K562 (cell line): ENCODE measurements around the gene STX11. TPM values are rescaled to one million over a fixed set of nuclear protein-coding genes. Genes with fewer than 3 reads are reported as not detected.

Experiments
- ATAC-seq: fragments of 200-7000 bp; cut with Tn5 transposase; 3 replicates; pipeline ENCODE4 v1.9.1; 2020; ENCODE audit warnings: moderate library complexity
- BruUV-seq: library from RNA; stranded (reverse); fragments of 400-500 nt; replicated peaks from 2 replicates; lab custom pipeline; 2021; lab: Mats Ljungman, UMichigan
- CTCF ChIA-PET: fragments of 300-600 bp; formaldehyde crosslinking; extraction: SDS; loops from one replicate; lab custom pipeline; 2021; ENCODE audit warnings: low intra/inter-chr PET ratio; lab: Yijun Ruan, JAX
- POLR2A ChIA-PET: fragments of 300-600, 350-650 bp; sonication (Branson Sonifier 250); formaldehyde crosslinking; extraction: SDS; loops from one replicate; lab custom pipeline; 2021; ENCODE audit warnings: antibody characterized with exemption, inconsistent platforms; lab: Yijun Ruan, JAX
- DNase-seq, 4 experiments: peaks; one replicate each; pipeline versions ENCODE4 v3.0.0 to v3.0.0-alpha.2; 2011 to 2018; ENCODE audit warnings: low spot score in 3 of 4, mixed read lengths in 3 of 4; ENCODE audit errors: extremely low read depth in 1 of 4
- FAIRE-seq: peaks from 2 replicates; lab custom pipeline; 2011; peaks lifted over from hg19 to GRCh38; lab: Jason Lieb, UNC
- H2AFZ ChIP-seq: 2 replicates; pipeline ENCODE4 v1.6.0; 2011; ENCODE audit warnings: low read depth, low read length, control low read depth, inconsistent platforms
- H3K27ac ChIP-seq: fragments of 200-600 bp; 3 replicates; pipeline ENCODE4 v1.8.0; 2011; ENCODE audit warnings: low read depth, mild to moderate bottlenecking, control low read depth, inconsistent platforms, low read length, moderate library complexity, mixed read lengths; ENCODE audit errors: extremely low read depth
- H3K27me3 ChIP-seq, 2 experiments: fragments of 300-600 bp in 1 of 2; 2 replicates in 1 of 2; 3 replicates in 1 of 2; pipeline versions ENCODE4 v1.6.0 to v1.8.0; 2011; ENCODE audit warnings: inconsistent platforms in 2 of 2, low read length in 2 of 2, mild to moderate bottlenecking in 1 of 2, mixed read lengths in 1 of 2, moderate library complexity in 1 of 2; ENCODE audit not compliant: control insufficient read depth in 2 of 2, insufficient read depth in 2 of 2
- H3K36me3 ChIP-seq: fragments of 300-600 bp; 3 replicates; pipeline ENCODE4 v1.8.0; 2011; ENCODE audit warnings: mild to moderate bottlenecking, low read length, inconsistent platforms; ENCODE audit not compliant: control insufficient read depth, insufficient read depth
- H3K4me1 ChIP-seq, 2 experiments: fragments of 200-600 bp in 1 of 2; replicated peaks in 1 of 2; 2 replicates in 1 of 2; 3 replicates in 1 of 2; pipeline versions ENCODE4 v1.5.1 to v1.8.0; 2011; ENCODE audit warnings: inconsistent platforms in 2 of 2, low read length in 2 of 2, mild to moderate bottlenecking in 1 of 2, mixed read lengths in 1 of 2, moderate library complexity in 1 of 2; ENCODE audit not compliant: control insufficient read depth in 2 of 2, insufficient read depth in 2 of 2
- H3K4me2 ChIP-seq: 2 replicates; pipeline ENCODE4 v1.6.1; 2011; ENCODE audit warnings: low read length, control low read depth, inconsistent platforms, mixed read lengths; ENCODE audit not compliant: insufficient read depth
- H3K4me3 ChIP-seq: fragments of 200-600 bp; sonication (generic), shearing (Covaris generic); 2 replicates; pipeline ENCODE4 v1.5.1; 2016; ENCODE audit warnings: control low read depth, inconsistent platforms
- H3K79me2 ChIP-seq: fragments of 200-600 bp; 3 replicates; pipeline ENCODE4 v1.8.0; 2011; ENCODE audit warnings: low read length, inconsistent platforms; ENCODE audit not compliant: control insufficient read depth, insufficient read depth
- H3K9ac ChIP-seq, 2 experiments: 2 replicates each; pipeline versions ENCODE4 v1.6.0 to v1.6.1; 2011; ENCODE audit warnings: low read depth in 2 of 2, low read length in 2 of 2, control low read depth in 1 of 2, inconsistent platforms in 1 of 2, mild to moderate bottlenecking in 1 of 2, mixed read lengths in 1 of 2; ENCODE audit not compliant: insufficient read depth in 1 of 2
- H3K9me1 ChIP-seq: one replicate; pipeline ENCODE4 v1.6.0; 2011; ENCODE audit warnings: inconsistent platforms, mild to moderate bottlenecking, low read length, moderate library complexity; ENCODE audit not compliant: control insufficient read depth, insufficient read depth
- H3K9me3 ChIP-seq: replicated peaks from 2 replicates; pipeline ENCODE4 v1.5.1; 2011; ENCODE audit warnings: low read depth, low read length, inconsistent platforms; ENCODE audit not compliant: control insufficient read depth, insufficient read depth
- H4K20me1 ChIP-seq: replicated peaks from 2 replicates; pipeline ENCODE4 v1.6.1; 2011; ENCODE audit warnings: low read length, inconsistent platforms, mixed read lengths; ENCODE audit not compliant: control insufficient read depth, insufficient read depth
- CBX1 ChIP-seq: sonication (generic); IDR thresholded peaks from 2 replicates; pipeline ENCODE4 v1.6.1; 2016; ENCODE audit warnings: antibody characterized with exemption, low read depth, mild to moderate bottlenecking
- ELF4 ChIP-seq: fragments of 450-650 bp; formaldehyde crosslinking; IDR thresholded peaks from 2 replicates; pipeline ENCODE4 v1.4.0; 2022; ENCODE audit warnings: missing genetic modification characterization
- FUS ChIP-seq: fragments of 200-400 bp; formaldehyde crosslinking; optimal IDR thresholded peaks from 2 replicates; pipeline ENCODE3; 2017; ENCODE audit warnings: low read depth, low read length
- HIVEP1 ChIP-seq: fragments of 250-450 bp; sonication (Bioruptor Pico); IDR thresholded peaks from 2 replicates; pipeline ENCODE4 v1.4.0; 2020; ENCODE audit warnings: mild to moderate bottlenecking
- IRF2 ChIP-seq: sonication (generic); formaldehyde crosslinking; IDR thresholded peaks from 2 replicates; pipeline ENCODE4 v1.8.1; 2022; ENCODE audit warnings: mild to moderate bottlenecking, missing genetic modification reagents
- NFIX ChIP-seq: fragments of 250-450 bp; sonication (Bioruptor Pico); IDR thresholded peaks from 2 replicates; pipeline ENCODE4 v1.4.0; 2020; ENCODE audit warnings: low read depth, mild to moderate bottlenecking, moderate library complexity
- NR3C1 ChIP-seq: sonication (generic); formaldehyde crosslinking; IDR thresholded peaks from 2 replicates; pipeline ENCODE4 v1.8.1; 2022; ENCODE audit warnings: missing genetic modification reagents
- POLR2A ChIP-seq: fragments of 450-650 bp; conservative IDR thresholded peaks from 2 replicates; pipeline ENCODE4 v1.6.1; 2016
- POLR3G ChIP-seq: IDR thresholded peaks from 2 replicates; pipeline ENCODE4 v1.6.1; 2011; ENCODE audit not compliant: insufficient read length, insufficient replicate concordance; ENCODE audit errors: extremely low read depth
- RFX7 ChIP-seq: fragments of 250-450 bp; sonication (Bioruptor Pico); IDR thresholded peaks from 2 replicates; pipeline ENCODE4 v1.5.1; 2021; ENCODE audit warnings: mild to moderate bottlenecking
- STAG1 ChIP-seq: sonication (generic); formaldehyde crosslinking; IDR thresholded peaks from 2 replicates; pipeline ENCODE4 v1.5.0; 2020; ENCODE audit warnings: missing genetic modification reagents, borderline replicate concordance
- TOE1 ChIP-seq, 2 experiments: fragments of 450-650 bp in 1 of 2; sonication (generic) in 1 of 2; formaldehyde crosslinking in 1 of 2; IDR thresholded peaks; 2 replicates each; pipeline versions ENCODE4 v1.7.1 to v1.8.0; 2016 to 2022; ENCODE audit warnings: borderline replicate concordance in 2 of 2, mild to moderate bottlenecking in 2 of 2, antibody characterized with exemption in 1 of 2, inconsistent platforms in 1 of 2, low read depth in 1 of 2, missing genetic modification reagents in 1 of 2, moderate library complexity in 1 of 2
- ZKSCAN1 ChIP-seq: fragments of 150-350 bp; IDR thresholded peaks from 2 replicates; pipeline ENCODE4 v1.6.1; 2016; ENCODE audit warnings: low read depth, low read length
- ZNF224 ChIP-seq: sonication (generic); formaldehyde crosslinking; IDR thresholded peaks from 2 replicates; pipeline ENCODE4 v1.8.0; 2022; ENCODE audit warnings: mild to moderate bottlenecking, missing genetic modification reagents
- ZNF277 ChIP-seq: fragments of 250-450 bp; sonication (Bioruptor Pico); IDR thresholded peaks from 2 replicates; pipeline ENCODE4 v1.8.0; 2022; ENCODE audit warnings: inconsistent platforms, mild to moderate bottlenecking, moderate library complexity, borderline replicate concordance
- ZNF778 ChIP-seq: fragments of 450-650 bp; formaldehyde crosslinking; IDR thresholded peaks from 2 replicates; pipeline ENCODE4 v1.4.0; 2020; ENCODE audit warnings: mild to moderate bottlenecking, moderate library complexity
- WGBS: fragments of 100-300 bp; shearing (Covaris generic); methylation state at CpG from one replicate; pipeline ENCODE4 v1.1.6; 2016; ENCODE audit warnings: low coverage, mixed read lengths; ENCODE audit not compliant: insufficient coverage; ENCODE audit errors: missing lambda C conversion rate; 5-methylcytosine and 5-hydroxymethylcytosine counted together
- in situ Hi-C: fragments of 300-500 bp; cut with MboI; formaldehyde crosslinking; loops from 4 replicates; pipeline ENCODE4 v1.15.0; 2018; ENCODE audit warnings: inconsistent platforms, mixed read lengths
- intact Hi-C: fragments of 100-400 bp; cut with micrococcal nuclease; formaldehyde crosslinking; loops from 2 replicates; pipeline ENCODE4 v1.14.2; 2022
- polyA plus RNA-seq, 8 experiments: library from polyadenylated mRNA; depleted of rRNA in 4 of 8; stranded (reverse) in 5 of 8; unstranded in 3 of 8; fragments of >200 nt; fragmentation: Nextera tagmentation in 2 of 8; fragmentation: Illumina TruSeq in 1 of 8; extraction: Ambion mirVana in 2 of 8; extraction: Trizol in 1 of 8; gene quantifications; 2 replicates each; pipeline versions ENCODE4 v1.2.1 to v1.2.3, GENCODE V29; 2011 to 2014; ENCODE audit warnings: inconsistent platforms in 1 of 8, missing spikeins in 1 of 8
- total RNA-seq, 7 experiments: library from RNA; depleted of rRNA in 6 of 7; stranded (reverse); fragments of >200 nt in 6 of 7; fragmentation: Illumina TruSeq in 2 of 7; extraction: Trizol in 2 of 7; gene quantifications; 2 replicates each; pipeline versions ENCODE4 v1.2.1 to v1.2.3, GENCODE V29; 2011 to 2021; ENCODE audit warnings: low replicate concordance in 1 of 7
- TF ChIP-seq, protein P1 (sequence below): fragments of 450-650 bp; conservative IDR thresholded peaks from 2 replicates; pipeline ENCODE4 v1.6.1; 2016; ENCODE audit warnings: missing genetic modification characterization, low read depth, mild to moderate bottlenecking, missing compliant biosample characterization, moderate library complexity
- TF ChIP-seq, protein P2 (sequence below): fragments of 450-650 bp; formaldehyde crosslinking; conservative IDR thresholded peaks from 2 replicates; pipeline ENCODE4 v1.4.0; 2022; ENCODE audit warnings: mild to moderate bottlenecking, missing genetic modification characterization

The STX11 gene
- total and polyA plus RNA-seq, 9 of the 15 experiments (the other 6 are each of a cell fraction or from before 2014, with no cell fraction given), result 0.06 to 0.73 (median 0.40) TPM

DNA sequence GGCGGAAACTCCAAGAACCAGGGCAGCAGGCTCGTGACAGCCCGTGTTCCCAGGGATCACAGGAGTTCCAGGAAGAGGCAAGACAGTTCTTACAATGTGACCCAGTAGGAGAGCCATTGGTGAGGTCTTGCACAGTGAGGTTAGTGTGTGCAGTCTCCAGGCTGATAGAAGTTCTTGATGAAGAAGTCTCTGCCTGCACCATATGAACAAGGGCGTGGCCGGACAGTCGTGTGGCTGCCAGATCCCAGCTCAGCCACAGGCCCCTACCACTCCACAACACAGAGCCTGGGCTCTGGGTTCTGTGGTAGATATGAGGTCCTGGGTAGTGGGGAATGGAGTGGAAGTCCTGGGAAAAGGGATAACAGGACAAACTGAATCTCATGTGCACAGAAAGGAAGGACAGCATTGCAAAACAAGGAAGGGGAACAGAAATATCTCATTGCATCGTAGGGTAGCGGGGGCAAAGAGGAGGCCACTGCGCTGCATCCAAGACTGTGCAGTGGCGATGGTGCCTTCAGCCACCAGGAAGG, 65.2 kb downstream of the STX11 start:
- peak; percentile 50 for ATAC-seq
- Histone ChIP-seq H3K9me3 (no peaks in the 10 kb centered on the region; the same call in 1 of the 2 replicates), H3K4me3 (peak overlapping the region; percentile 75), H2AFZ (peak overlapping the region; percentile 97), H3K4me1 (peaks cover 14% of the 10 kb centered on the region in 2 experiments), H3K27ac (peak overlapping the region; percentile 90), H3K9ac (peak overlapping the region; percentile 85 to 94), H3K9me1 (no peaks in the 10 kb centered on the region), H3K27me3 (no peaks in the 10 kb centered on the region), H3K36me3 (no peaks in the 10 kb centered on the region), H3K4me2 (peak overlapping the region; percentile 98), H4K20me1 (no peaks in the 10 kb centered on the region), H3K79me2 (no peaks in the 10 kb centered on the region)
- no peak for FAIRE-seq
- ChIA-PET POLR2A (interaction anchor here (1.0 to 1.8 kb wide), 2 partner anchors 44 to 120 kb away, joined by 4 read pairs; partner anchors contain the start of gene SF3B5), CTCF (interaction anchor here (1.5 to 1.6 kb wide), 2 partner anchors 110 to 275 kb away, joined by 5 to 13 read pairs; no protein-coding TSS in a partner anchor)
- 35% methylated on average over 10 of the region's 10 CpGs for WGBS
- BruUV-seq, result no TSS peak
- in situ Hi-C loops, result loop anchor here (5.0 kb wide), 2 partner anchors 118 to 203 kb away; partner anchors contain the start of gene SF3B5
- DNase-seq, result peak; percentile 54 to 74 (median 68)
- intact Hi-C loops, result loop anchor here (5.0 kb wide), 3 partner anchors 63 to 638 kb away; partner anchors contain the start of gene STX11
- TF ChIP-seq FUS (no peak), TOE1 (IDR thresholded peaks at IDR 0.05; ENCODE audit: borderline replicate concordance) (no peak; the same call in 1 of the 2 replicates), TOE1 (CRISPR knock-in tag; IDR thresholded peaks at IDR 0.05; ENCODE audit: borderline replicate concordance, low read depth) (no peak; the same call in 1 of the 2 replicates), RFX7 (CRISPR knock-in tag) (no peak), HIVEP1 (CRISPR knock-in tag) (no peak), ZNF224 (CRISPR knock-in tag) (no peak), POLR2A (no peak), ZNF778 (no peak), IRF2 (CRISPR knock-in tag) (no peak), POLR3G (no peak), ZNF277 (CRISPR knock-in tag) (no peak), NR3C1 (CRISPR knock-in tag) (no peak), CBX1 (no peak; the same call in 1 of the 2 replicates), ZKSCAN1 (no peak), NFIX (CRISPR knock-in tag) (no peak), STAG1 (CRISPR knock-in tag) (no peak), ELF4 (CRISPR knock-in tag) (no peak)
- TF ChIP-seq, protein P1, sequence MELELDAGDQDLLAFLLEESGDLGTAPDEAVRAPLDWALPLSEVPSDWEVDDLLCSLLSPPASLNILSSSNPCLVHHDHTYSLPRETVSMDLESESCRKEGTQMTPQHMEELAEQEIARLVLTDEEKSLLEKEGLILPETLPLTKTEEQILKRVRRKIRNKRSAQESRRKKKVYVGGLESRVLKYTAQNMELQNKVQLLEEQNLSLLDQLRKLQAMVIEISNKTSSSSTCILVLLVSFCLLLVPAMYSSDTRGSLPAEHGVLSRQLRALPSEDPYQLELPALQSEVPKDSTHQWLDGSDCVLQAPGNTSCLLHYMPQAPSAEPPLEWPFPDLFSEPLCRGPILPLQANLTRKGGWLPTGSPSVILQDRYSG (tag), result 0 out of 2 replicates have a peak, but pooled peaks have one; percentile 83
- TF ChIP-seq, protein P2, sequence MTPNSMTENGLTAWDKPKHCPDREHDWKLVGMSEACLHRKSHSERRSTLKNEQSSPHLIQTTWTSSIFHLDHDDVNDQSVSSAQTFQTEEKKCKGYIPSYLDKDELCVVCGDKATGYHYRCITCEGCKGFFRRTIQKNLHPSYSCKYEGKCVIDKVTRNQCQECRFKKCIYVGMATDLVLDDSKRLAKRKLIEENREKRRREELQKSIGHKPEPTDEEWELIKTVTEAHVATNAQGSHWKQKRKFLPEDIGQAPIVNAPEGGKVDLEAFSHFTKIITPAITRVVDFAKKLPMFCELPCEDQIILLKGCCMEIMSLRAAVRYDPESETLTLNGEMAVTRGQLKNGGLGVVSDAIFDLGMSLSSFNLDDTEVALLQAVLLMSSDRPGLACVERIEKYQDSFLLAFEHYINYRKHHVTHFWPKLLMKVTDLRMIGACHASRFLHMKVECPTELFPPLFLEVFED, result no peak
